Tibial nerve (tissue), 4 donors: ENCODE data around the gene OGFR. TPM values are rescaled to one million over a fixed set of nuclear protein-coding genes. Genes with fewer than 3 reads are reported as not detected.

Experiments
- DNase-seq, 2 donors: peaks; one replicate each; pipeline ENCODE4 v3.0.0-alpha.2; 2019; ENCODE audit warnings: low spot score in 2 of 2
- H3K27ac ChIP-seq, 4 donors: fragments of 200-600 bp; sonication (generic) in 3 of 4; one replicate each; pipeline ENCODE4 v1.5.1; 2017 to 2019; ENCODE audit warnings: mild to moderate bottlenecking in 1 of 4
- H3K27me3 ChIP-seq, 2 donors: fragments of 200-600 bp; sonication (generic) in 1 of 2; one replicate each; pipeline versions ENCODE4 v1.5.1 to v1.6.0; 2017 to 2019
- H3K36me3 ChIP-seq, 3 donors: fragments of 200-600 bp; sonication (generic); one replicate each; pipeline ENCODE4 v1.5.1; 2018 to 2019
- H3K4me1 ChIP-seq, 4 donors: fragments of 200-600 bp; sonication (generic) in 3 of 4; one replicate each; pipeline ENCODE4 v1.5.1; 2017 to 2019
- H3K4me3 ChIP-seq, 4 donors: fragments of 200-600 bp; sonication (generic) in 3 of 4; one replicate each; pipeline ENCODE4 v1.5.1; 2017 to 2019; ENCODE audit warnings: mild to moderate bottlenecking in 1 of 4, moderate library complexity in 1 of 4
- H3K9me3 ChIP-seq, 4 donors: fragments of 200-600 bp; sonication (generic) in 3 of 4; one replicate each; pipeline ENCODE4 v1.5.1; 2017 to 2019
- EP300 ChIP-seq, 2 donors: sonication (generic); formaldehyde crosslinking; IDR thresholded peaks; one replicate each; pipeline ENCODE4 v1.6.1; 2017; ENCODE audit warnings: antibody characterized with exemption in 2 of 2, mild to moderate bottlenecking in 1 of 2
- POLR2A ChIP-seq, 2 donors: fragments of 450-650 bp; IDR thresholded peaks; one replicate each; pipeline ENCODE4 v1.6.1; 2017; ENCODE audit warnings: antibody characterized with exemption in 2 of 2, mild to moderate bottlenecking in 2 of 2, moderate library complexity in 2 of 2
- WGBS, 2 donors: methylation state at CpG; one replicate each; pipeline ENCODE4 v1.1.5; 2018; 5-methylcytosine and 5-hydroxymethylcytosine counted together
- total RNA-seq, 4 donors: library from RNA; depleted of rRNA; stranded (reverse); fragments of >200 nt; gene quantifications; one replicate each; pipeline ENCODE4 v1.1.0, GENCODE V29; 2016
- TF ChIP-seq, protein P1 (sequence below), 5 experiments: fragments of 200-600 bp in 3 of 5; fragments of 450-650 bp in 2 of 5; sonication (generic) in 3 of 5; IDR thresholded peaks; one replicate each; pipeline ENCODE4 v1.5.1; 2016 to 2019; ENCODE audit warnings: antibody characterized with exemption in 5 of 5, mild to moderate bottlenecking in 3 of 5, moderate library complexity in 2 of 5

OGFR gene
- total RNA-seq, 4 donors from 2014 or later, result 67.1 to 108 (median 80.8) TPM

DNA sequence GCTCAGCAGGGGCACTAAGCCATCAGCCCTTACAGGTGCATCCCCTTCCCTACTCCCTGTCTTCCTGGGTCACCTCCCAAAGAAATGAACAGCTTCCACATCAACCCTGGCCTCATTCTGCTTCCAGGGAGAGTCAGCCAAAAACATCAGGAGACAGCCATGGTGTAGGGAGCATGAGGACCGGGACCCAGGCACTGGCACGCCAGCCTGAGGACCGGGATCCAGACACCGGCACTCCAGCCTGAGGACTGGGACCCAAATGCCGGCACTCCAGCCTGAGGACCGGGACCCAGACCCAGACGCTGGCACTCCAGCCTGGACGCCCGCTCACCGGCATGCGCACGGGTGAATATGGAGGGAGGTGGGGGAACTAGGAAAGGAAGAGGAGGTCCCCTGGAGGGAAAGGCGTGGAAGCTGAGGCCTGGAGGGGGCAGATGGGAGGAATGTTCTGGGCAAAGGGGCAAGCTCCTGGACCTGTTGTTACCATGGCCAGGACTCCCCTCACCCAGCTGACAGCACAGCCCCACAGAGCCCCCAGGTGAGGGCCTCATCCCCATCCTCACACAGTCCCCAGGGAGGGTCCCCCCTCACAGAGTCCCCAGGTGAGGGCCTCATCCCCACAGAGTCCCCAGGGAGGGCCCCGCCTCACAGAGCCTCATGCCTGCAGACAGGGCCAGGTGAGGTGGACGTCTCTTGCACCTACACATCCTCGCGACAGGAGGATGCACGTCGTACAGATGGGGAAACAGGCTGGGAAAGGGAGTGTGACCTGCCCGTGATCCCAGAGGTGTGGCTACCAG, 34.3 kb upstream of the OGFR start:
- 92 to 95% methylated on average over 20 of the region's 20 CpGs for WGBS, 2 donors
- H3K4me3 ChIP-seq, result no peak overlapping the region
- DNase-seq, result no peak
- peaks cover 0 to 11% (median 0%) of the 10 kb centered on the region in 4 donors for H3K4me1 ChIP-seq
- no peaks in the 10 kb centered on the region for H3K9me3 ChIP-seq
- peaks cover 0 to 57% of the 10 kb centered on the region in 2 donors for H3K27me3 ChIP-seq
- TF ChIP-seq EP300 (IDR thresholded peaks at IDR 0.05), result no peak
- TF ChIP-seq, protein P1, sequence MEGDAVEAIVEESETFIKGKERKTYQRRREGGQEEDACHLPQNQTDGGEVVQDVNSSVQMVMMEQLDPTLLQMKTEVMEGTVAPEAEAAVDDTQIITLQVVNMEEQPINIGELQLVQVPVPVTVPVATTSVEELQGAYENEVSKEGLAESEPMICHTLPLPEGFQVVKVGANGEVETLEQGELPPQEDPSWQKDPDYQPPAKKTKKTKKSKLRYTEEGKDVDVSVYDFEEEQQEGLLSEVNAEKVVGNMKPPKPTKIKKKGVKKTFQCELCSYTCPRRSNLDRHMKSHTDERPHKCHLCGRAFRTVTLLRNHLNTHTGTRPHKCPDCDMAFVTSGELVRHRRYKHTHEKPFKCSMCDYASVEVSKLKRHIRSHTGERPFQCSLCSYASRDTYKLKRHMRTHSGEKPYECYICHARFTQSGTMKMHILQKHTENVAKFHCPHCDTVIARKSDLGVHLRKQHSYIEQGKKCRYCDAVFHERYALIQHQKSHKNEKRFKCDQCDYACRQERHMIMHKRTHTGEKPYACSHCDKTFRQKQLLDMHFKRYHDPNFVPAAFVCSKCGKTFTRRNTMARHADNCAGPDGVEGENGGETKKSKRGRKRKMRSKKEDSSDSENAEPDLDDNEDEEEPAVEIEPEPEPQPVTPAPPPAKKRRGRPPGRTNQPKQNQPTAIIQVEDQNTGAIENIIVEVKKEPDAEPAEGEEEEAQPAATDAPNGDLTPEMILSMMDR (IDR thresholded peaks at IDR 0.05), result no peak
- TF ChIP-seq POLR2A (IDR thresholded peaks at IDR 0.05), result no peak
- no peak overlapping the region for H3K27ac ChIP-seq
- H3K36me3 ChIP-seq, result no peaks in the 10 kb centered on the region

DNA sequence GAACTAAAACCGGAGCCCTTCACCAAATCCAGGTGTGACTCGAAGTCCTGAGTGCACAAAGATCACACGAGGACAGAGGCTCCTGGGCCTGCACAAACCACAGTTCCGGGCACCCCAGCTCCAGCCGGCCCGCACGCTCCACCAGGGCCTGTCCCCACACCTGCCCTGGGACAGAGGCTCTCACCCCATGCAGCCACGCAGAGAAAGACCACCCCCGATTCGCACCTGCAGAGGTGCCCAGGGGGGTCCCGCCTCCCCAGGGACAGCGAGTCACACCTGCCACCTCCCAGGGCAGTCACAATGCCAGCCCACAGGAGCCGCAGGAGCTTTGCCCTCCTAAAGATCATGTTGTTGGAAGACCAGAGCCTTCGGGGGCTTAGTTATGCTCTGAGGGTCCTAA, 33.7 kb upstream of the OGFR start:
- Histone ChIP-seq H3K4me1 (peaks cover 0 to 11% (median 1%) of the 10 kb centered on the region in 4 donors), H3K27ac (no peak overlapping the region), H3K4me3 (no peak overlapping the region), H3K36me3 (no peaks in the 10 kb centered on the region), H3K9me3 (no peaks in the 10 kb centered on the region), H3K27me3 (peaks cover 0 to 51% of the 10 kb centered on the region in 2 donors)
- DNase-seq, result no peak
- WGBS, 2 donors, result 85 to 89% methylated on average over 13 to 14 of the region's 14 CpGs
- TF ChIP-seq, protein P1 (IDR thresholded peaks at IDR 0.05), result no peak
- TF ChIP-seq EP300 (IDR thresholded peaks at IDR 0.05) (no peak), POLR2A (IDR thresholded peaks at IDR 0.05) (no peak)

DNA sequence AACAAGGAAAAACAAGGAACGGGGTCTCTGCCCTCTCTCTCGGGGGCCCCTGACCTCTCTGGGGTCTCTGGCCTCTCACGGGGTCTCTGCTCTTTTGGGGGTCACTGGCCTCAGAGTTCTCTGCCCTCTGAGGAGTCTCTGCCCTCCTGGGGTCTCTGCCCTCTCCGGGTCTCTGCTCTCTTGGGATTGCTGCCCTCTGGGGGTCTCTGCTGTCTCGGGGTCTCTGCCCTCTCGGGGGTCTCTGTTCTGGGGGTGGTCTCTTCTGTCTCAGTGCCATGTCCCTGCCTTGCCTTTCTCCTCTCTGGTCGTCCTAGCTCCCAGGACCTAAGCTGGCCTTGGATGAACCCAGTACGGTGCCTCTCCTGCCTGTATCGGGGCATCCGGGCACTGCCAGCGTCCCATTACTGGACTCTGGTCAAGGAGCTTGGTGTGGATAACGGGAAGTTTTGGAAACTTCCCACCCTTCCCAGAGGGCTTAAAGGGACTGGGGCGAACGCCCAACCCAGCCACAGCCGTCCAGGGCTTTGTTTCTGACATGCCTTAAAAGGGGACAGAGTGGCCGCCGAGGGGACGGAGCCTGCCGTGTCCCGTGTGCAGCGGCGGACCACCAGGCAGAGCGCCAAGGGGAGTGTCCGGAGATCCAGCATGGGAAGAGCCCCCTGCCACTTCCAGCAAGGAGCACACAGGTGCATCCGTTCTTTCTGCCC, 33.1 kb upstream of the OGFR start:
- peaks cover 0 to 44% of the 10 kb centered on the region in 2 donors for H3K27me3 ChIP-seq
- WGBS, 2 donors, result 71 to 73% methylated on average over 25 of the region's 25 CpGs

DNA sequence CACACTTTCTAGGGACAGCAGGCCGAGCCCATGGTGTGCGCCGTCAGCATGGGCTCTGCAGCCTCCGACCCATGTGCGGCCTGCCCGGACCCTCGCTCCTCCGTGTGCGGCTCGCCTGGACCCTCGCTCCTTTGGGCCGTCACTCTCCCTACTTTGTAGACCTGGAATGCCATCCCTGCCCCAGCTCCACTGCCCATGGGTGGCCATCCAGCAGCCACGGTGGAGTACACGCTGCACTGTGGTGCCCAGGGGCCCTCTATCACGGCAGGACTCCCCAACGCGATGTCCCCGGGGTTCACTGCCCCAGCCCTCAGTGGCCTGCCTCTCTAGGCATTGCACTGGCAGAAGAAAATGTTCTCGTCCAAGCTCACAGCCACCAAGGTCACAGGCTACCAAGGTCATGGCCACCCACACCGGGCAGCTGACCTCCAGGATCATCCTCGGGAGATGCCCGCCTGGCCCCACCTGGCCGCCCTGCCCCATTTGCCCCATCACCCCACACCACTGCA, 32.5 kb upstream of the OGFR start:
- H3K4me1 ChIP-seq, result peaks cover 0 to 11% (median 5%) of the 10 kb centered on the region in 4 donors
- H3K9me3 ChIP-seq, result no peaks in the 10 kb centered on the region
- no peak for DNase-seq
- H3K27ac ChIP-seq, result no peak overlapping the region
- H3K4me3 ChIP-seq, result no peak overlapping the region
- WGBS, 2 donors, result 86 to 91% methylated on average over 22 to 23 of the region's 23 CpGs
- TF ChIP-seq, protein P1 (IDR thresholded peaks at IDR 0.05), result no peak
- TF ChIP-seq EP300 (IDR thresholded peaks at IDR 0.05) (no peak), POLR2A (IDR thresholded peaks at IDR 0.05) (no peak)
- no peaks in the 10 kb centered on the region for H3K36me3 ChIP-seq
- peaks cover 0 to 38% of the 10 kb centered on the region in 2 donors for H3K27me3 ChIP-seq

More for the DNA sequence above, 33.1 kb upstream of the OGFR start:
- H3K27ac ChIP-seq, result no peak overlapping the region
- TF ChIP-seq, protein P1 (IDR thresholded peaks at IDR 0.05), result no peak
- TF ChIP-seq POLR2A (IDR thresholded peaks at IDR 0.05) (no peak), EP300 (IDR thresholded peaks at IDR 0.05) (no peak)
- no peaks in the 10 kb centered on the region for H3K9me3 ChIP-seq
- peaks cover 0 to 11% (median 4%) of the 10 kb centered on the region in 4 donors for H3K4me1 ChIP-seq
- H3K4me3 ChIP-seq, result no peak overlapping the region
- no peaks in the 10 kb centered on the region for H3K36me3 ChIP-seq
- no peak for DNase-seq

DNA sequence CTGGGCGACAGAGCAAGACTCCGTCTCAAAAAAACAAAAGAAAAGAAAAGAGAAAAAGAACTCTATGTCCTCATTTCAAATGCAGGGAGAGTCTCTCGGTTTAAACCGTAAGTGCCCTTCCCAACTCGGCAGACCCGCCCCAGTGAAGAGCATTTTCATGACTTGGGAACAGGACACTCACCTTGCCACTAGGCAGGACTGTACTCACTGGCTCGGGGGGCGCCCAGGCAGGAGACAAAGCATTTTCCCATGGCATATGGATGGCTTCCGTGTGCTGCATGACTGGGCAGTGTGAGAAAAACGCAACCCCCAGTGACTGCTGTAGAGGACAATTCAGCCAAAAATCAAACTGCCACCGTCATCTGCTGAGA, 32.0 kb upstream of the OGFR start:
- Histone ChIP-seq H3K4me1 (peaks cover 0 to 12% (median 5%) of the 10 kb centered on the region in 4 donors), H3K9me3 (no peaks in the 10 kb centered on the region), H3K27ac (no peak overlapping the region), H3K27me3 (peaks cover 0 to 37% of the 10 kb centered on the region in 2 donors), H3K36me3 (no peaks in the 10 kb centered on the region), H3K4me3 (no peak overlapping the region)
- WGBS, 2 donors, result 65 to 73% methylated on average over 10 to 11 of the region's 11 CpGs
- no peak for DNase-seq
- no peak for TF ChIP-seq EP300 (IDR thresholded peaks at IDR 0.05)
